ENCODE data around the gene CD74. TPM values are rescaled to one million over a fixed set of nuclear protein-coding genes. Genes with fewer than 3 reads are reported as not detected.

The CD74 gene
- polyA plus RNA-seq, 4 donors, result 226 to 343 (median 316) TPM

DNA sequence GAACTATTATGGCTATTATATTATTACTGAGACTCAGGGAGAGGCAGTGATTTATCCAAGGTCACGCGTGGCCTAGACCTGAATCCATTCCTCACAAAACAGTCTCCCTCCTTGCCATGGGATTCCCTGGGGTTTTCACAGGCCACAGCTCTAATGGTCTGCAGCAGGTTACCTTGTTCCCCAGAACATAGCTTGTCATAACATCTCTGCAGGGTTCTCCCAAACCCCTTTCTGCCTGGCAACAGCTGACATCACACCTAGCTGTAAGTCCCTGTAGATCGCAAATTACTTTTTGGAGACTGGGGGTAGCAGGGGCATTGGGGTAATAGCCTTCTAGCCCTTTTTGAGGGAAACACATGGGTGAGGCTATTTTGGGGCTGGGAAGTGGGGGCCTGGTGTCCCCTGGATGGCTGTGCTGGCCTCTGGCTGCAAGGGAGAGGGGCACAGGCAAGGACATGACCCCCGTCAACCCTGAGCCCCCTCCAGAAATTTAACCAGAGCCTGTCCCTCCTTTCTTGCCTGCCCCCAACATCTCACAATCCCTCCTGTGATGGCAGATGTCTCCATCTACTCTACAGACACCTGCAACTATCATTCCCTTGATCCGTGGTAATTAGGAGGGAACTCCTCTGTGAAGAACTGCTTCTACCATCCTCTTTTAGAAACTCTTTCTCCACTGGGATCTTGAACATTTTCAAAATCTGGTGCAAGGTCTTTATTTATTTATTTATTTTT lies 1.3 kb downstream of the CD74 start:
- no peak for DNase-seq (ENCODE audit: low read depth in 4 of 4, low spot score in 2 of 4)

DNA sequence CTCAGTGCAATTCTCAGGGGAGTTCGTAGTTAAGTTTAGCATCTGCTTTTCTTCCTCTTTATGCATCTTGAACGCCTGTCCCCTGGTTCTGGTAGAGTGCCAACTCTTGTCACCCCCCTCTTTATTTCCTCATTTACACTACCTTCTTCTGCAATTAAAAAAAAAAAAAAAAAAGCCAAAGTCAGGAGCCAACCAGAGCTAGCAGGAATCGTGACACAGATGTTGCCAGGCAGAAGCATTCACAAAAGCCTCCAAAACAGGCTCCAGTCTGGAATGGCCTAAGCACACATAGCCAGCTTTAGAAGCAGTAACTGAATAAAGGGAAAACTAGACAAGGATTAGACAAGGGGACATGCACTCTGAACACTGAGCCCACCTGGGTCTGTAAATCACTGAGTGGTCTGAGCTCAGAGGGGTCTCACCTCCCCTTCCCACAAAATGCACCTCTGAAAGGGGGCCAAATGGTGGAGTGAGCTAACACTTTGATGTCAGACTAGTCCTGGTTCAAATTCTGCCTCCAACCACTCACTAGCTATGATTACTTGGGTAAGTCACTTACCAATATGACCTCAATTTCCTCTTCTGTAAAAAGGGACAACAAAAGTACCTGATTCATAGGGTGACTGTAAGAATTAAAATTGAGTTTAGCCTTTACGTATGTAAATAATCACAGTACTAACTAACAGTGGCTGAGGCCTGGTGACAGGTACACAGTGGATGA lies 2.0 kb downstream of the CD74 start:
- DNase-seq (ENCODE audit: low read depth in 4 of 4, low spot score in 2 of 4), result peak in 3 of 4 donors; percentile 37 to 81 (median 60)

DNA sequence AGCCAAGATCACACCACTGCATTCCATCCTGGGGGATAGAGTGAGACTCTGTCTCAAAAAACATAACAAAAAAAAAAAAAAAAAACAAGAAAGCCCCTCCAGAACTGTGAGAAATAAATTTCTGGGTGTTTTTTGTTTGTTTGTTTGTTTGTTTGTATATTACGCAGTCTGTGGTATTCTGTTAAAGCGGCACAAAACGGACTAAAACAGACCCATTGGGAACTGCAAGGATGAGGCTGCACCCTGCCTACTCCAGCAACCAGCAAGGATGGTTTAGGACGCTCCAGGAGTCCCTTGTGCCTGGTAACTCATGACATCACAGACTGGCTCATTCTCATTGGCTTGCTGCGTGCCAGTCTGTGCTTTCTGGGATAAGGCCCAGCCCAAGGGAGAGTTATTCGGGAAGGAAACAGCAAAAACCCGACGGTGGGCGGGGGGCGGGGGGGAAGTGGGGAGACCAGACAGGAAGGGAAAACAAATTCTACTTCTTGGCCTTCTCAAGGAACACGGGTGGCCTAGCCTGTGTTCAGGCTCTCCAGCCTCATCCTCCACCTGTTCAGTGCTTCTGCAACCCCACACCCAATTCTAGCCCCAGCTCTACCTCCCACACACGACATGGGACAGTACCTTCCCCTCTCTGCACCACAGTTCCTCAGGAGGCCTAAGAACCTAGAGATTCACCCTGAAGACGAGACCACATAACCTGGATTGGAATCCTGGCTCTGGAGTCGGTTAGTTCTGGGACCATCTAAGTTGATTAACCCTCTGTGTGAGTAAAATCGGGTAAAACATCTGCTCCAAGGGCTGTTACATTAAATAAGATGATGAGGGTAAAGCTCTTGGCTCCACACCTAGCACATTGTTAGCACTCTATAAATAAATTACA lies 2.8 kb downstream of the CD74 start:
- peak in 3 of 4 donors; percentile 59 to 84 (median 76) for DNase-seq (ENCODE audit: low read depth in 4 of 4, low spot score in 2 of 4)

DNA sequence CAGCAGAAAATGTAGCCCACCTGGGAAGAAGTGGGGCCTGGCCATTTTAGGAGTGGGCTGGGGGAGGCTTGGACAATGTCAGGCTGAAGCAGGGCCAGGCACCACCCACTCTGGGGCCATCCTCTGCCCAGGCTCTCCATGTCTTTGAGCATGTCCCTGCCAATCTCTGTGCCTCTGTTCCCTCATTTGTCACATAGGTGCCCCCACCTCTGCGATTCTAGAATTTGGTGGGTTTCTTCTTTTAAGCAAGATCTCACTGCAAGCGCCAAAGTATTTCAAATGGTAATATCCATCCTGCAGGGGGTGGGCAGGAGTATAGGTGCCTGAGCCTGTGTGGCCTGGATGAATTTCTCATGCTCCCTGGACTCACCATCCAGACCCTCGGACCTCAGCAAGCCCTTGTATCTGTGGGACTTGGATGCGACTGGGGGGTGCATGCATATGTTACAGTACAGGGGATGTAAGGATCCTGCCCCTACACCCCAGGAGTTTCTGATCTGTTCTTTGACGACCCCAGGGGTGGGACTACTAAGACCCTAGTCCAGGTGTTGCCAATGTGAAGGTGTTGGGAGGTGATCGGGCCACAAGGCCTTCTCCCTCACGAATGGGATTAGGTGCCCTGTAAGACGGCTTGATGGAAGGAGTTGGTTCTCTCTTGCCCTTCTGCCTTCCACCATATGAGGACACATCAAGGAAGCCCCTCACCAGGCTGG lies 4.3 kb downstream of the CD74 start:
- no peak for DNase-seq (ENCODE audit: low read depth in 4 of 4, low spot score in 2 of 4)

DNA sequence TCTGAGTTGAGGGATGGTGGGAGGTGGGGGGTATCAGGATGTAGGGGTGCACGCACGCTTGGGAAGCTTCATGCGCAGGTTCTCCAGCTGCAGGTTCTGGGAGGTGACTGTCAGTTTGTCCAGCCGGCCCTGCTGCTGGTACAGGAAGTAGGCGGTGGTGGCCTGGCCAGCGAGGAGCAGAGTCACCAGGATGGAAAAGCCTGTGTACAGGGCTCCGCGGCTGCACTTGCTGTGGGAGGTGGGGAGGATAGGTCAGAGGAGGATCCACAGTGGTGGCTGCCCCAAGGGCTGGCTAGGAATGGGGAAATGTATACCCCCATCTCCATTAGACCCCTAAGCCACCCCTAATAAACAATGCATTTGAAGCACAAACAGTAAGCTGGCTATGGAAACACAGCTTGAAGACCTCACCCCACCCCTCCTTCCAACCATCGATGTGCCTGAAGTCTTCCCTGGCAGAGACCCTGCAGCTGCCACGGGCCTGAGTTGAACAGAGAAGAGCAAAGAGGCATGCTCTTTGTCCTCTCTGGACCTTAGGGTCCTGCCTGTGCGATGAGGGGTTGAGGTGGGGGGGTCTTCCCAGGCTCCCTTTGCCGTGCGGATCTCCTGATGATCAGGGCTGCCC lies 5.5 kb downstream of the CD74 start:
- DNase-seq (ENCODE audit: low read depth in 4 of 4, low spot score in 2 of 4), result no peak

DNA sequence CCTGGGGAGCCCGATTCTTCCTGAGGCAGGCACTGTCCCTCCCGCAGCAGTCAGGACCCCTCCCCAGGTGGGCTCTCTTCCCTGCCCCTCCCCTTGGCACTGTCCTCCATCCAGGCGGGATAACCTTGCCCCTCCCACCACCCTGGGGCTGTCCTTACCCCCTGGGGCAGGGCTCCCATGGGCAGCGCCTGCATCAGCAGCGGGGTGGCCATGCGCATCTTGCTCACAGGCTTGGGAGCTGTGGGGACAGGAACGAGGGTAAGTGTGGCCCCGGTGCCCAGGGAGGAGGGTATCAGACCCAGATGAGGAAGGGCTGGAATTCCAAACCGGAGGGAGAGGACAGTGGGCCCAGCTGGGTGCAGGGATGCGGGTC lies 6.0 kb downstream of the CD74 start:
- DNase-seq (ENCODE audit: low read depth in 4 of 4, low spot score in 2 of 4), result no peak

DNA sequence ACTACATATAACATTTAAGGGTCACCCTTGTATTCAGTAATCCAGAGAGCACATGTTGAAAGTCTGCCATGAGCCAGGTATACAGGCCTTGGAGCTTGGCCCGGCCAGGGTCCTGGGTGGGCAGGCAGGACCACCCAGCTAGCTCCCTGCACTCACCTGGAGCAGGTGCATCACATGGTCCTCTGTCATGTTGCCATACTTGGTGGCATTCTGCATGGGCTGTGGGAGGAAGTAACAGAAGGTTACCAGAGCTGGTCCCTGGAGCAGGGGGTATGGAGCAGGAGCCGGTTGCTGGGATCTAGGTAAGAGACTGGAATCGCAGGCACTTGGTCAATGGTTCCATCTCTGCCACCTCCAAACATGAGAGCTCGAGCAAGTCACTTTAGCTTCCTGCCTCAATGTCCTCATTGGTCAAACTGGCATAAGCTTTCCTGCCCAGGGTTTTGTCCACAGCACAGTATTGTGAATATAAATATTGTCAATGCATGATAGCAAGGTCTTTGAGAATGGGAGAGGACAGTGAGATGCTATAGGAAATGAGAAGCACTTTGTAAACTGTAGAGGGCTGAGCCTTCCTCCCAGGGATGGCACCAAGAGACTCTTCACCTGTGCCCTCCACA lies 6.5 kb downstream of the CD74 start:
- no peak for DNase-seq (ENCODE audit: low read depth in 4 of 4, low spot score in 2 of 4)

DNA sequence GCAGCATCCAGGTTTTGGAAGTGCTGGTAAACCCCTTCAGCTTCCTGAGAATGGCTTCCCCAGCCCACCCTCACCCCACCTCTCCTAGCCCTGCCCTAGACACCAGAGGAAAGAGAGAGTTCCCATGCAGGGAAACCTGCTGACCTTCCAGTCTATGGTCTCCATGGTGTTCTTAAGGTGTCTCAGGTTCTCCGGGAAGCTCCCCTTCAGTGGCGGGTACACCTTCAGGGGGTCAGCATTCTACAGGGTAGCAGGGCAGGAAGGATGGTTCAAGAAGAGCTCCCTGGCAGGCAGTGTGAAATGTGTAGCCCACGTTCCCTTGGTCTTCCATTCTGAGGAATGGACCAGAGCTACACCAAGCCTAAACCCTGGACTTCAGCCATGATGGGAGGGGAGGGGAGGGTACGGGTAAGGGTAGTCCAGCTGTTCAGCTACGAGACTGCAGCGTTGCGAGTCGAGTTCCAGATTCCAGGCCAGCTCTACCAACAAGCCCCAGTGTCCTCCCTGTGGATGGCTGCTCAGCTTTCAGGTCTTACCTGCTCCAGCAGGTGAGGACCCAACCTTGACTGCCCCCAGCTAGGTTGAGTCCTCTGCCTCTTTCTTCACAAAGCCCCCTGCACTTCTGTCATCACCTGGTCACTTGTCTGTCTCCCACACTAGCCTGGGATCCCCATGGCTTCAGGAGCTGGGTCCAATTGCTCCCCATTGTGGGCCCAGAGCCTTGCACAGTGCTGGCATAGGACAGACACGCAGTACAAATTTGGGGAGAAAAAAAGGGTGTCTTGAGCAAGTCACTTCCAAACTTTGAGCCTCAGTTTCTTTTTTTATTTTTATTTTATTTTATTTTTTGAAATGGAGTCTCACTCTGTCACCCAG lies 7.5 kb downstream of the CD74 start:
- DNase-seq (ENCODE audit: low read depth in 4 of 4, low spot score in 2 of 4), result no peak

DNA sequence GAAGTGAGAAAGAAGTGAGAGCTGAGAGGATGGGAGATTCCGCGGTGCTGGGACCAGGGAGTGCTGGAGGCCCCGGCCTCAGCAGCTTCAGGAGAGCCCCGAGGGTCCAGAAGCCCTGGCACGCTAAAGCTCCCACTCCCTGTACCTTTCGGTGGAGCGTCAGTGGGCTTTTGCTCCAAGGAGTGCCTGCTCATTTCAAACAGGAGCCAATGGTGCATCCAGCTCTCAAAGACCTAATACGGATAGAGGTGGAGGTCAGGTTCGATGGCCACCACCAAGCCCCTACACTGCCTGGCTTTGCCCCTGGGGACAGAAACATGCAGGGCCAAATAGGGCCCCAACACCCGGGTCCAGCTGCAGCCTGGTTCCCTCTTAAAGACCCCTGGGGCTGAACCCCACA lies 8.2 kb downstream of the CD74 start:
- DNase-seq (ENCODE audit: low read depth in 4 of 4, low spot score in 2 of 4), result no peak

DNA sequence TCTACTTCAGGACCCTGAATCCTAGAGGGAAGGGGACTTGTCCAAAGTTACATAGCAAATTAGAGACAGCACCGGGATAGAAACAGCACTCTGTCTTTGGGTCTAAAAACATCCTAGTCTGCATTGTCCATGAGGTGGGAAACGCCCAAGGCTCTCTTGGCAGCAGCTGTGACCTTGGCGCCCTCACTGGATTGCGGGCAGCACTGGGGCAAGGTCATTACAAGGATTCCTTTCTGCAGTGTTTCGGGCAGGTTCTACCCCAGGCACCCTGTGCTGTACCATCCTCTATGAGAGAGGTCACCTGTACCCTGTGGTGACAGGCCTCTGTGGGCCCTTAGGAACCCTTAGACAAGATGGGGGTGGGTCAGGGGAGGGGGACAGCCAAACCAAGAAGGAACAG lies 8.6 kb downstream of the CD74 start:
- no peak for DNase-seq (ENCODE audit: low read depth in 4 of 4, low spot score in 2 of 4)

DNA sequence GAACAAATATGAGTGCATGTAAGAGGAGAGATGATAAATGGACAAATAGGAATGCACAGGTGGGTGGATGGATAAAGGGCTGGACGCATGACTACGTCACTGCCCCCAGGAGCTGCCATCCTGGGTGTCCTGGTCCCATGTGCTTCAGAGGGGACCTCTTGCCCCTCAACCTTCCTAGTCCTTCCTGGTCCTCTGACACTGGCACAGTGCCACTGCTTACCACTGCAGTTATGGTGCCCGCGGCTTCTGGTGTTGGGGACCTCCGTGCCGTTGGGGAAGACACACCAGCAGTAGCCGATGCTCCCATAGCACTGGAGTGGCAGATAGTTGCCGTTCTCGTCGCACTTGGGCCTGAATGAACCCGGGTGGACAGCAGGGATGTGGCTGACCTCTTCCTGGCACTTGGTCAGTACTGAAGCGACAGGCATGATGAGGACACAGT lies 9.8 kb downstream of the CD74 start:
- DNase-seq (ENCODE audit: low read depth in 4 of 4, low spot score in 2 of 4), result no peak

DNA sequence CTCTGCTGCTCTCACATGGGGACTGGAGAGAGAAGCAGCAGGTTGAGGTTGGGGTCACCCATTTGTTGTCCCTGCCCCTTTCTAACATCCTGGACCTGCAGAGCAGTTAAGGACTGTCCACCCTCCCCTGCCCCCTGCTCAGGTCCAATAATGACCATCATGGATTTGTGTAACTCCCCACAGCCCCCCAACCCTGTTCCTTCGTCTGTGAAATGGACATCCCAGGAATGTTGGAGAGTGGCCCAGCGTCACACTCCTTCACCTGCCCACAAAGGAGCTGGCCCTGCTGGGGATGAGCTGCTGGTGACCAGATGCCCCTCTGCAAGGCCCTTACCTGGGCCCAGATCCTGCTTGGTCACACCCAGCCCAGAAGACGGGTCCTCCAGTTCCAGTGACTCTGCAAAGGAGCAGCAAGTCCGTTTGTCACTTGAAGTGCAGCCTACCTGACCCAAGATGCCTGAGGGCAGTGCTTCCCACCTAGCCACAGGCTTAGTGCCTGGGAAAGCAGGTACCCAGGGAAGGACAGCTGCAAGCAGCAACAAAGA lies 10.4 kb downstream of the CD74 start:
- DNase-seq (ENCODE audit: low read depth in 4 of 4, low spot score in 2 of 4), result no peak

DNA sequence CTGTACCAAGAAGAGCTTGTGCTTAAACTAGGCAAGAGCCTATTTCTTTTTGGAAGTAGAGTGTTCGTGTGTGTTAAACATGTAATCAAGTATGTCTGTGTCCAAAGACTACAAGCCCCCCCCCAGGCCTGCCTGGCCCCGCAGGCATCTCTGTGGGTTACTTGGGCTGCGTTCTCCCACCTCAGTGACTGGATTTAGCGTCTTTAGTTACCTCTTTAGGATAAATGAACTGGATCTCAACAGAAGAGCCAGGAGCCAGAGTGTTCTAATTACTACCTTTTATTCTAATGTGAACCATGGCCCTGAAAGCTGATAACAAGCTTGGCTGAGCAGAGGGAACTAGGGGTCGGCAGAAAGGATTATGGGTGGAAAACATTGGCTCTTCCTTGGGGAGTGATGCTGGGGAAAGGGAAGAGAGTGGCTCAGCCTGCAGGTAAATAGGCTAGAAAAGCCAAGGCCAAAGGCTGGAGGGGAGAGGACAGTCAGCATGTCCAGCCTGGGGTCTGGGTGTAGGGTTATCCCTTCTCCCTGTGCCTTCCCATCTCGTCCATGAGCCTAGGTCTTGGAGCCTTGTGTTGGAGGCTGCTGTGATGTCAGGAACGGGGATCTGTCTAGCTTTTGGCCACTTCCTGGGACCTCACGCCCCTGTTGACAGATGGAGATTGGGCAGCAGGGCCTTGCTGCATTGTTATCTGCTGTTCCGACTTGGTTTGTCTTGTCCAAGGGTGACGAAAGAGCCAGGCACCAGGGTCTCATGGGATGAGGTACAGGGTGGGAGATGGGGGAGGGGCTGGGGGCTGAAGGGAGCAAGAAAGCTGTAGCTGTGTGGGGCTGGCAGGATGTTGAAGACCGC lies 11.1 kb downstream of the CD74 start:
- no peak for DNase-seq (ENCODE audit: low read depth in 4 of 4, low spot score in 2 of 4)

DNA sequence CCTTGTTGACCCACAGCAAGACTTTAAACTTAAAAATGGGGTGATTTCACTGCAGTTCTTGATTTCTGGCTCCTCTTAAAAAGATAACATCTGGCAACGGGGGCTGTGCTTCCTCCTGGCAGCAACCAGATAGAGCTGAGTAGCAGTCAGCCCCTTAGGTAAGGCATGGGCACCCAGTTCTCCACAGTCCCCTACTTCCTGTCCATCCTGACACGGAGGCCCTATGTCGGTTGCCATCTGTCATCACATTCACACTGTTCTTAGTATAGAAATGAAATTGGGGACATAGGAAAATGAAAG lies 11.7 kb downstream of the CD74 start:
- DNase-seq (ENCODE audit: low read depth in 4 of 4, low spot score in 2 of 4), result no peak

DNA sequence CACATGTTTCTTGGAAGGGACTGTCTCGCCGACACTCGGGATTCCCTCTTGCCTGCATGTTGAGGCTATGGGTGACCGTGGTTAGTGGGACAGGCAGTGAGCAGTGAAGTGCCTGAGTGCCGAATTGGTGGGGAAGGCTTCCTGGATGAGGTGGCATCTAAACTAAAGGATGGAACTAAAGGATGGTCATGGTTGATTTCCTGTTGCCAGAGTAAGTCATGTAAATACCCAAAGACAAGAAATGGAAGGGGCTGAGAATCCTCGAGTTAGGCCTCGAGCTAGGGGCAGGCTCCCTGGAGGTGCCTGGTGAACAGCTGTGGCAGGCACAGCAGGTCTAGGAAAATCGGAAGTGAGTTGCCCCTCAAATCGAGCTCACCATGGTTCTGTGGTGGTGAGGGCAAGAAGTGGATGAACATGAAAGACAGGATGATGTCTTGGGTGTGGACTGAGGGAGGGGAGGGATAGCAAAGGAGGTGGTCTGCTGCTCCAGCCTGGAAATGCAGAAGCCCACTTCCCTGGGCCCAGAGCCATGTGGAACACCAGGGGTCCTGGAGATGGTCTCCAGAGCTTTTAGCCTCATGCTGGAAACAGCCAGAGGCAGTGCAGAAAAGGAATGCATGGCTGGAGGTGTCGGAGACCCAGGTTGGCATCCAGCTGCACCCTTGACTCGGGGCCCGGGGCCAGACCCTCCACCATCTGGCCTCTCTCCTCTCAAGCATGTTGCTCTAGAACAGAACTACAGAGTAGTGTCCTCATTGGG lies 12.2 kb downstream of the CD74 start:
- DNase-seq (ENCODE audit: low read depth in 4 of 4, low spot score in 2 of 4), result no peak

DNA sequence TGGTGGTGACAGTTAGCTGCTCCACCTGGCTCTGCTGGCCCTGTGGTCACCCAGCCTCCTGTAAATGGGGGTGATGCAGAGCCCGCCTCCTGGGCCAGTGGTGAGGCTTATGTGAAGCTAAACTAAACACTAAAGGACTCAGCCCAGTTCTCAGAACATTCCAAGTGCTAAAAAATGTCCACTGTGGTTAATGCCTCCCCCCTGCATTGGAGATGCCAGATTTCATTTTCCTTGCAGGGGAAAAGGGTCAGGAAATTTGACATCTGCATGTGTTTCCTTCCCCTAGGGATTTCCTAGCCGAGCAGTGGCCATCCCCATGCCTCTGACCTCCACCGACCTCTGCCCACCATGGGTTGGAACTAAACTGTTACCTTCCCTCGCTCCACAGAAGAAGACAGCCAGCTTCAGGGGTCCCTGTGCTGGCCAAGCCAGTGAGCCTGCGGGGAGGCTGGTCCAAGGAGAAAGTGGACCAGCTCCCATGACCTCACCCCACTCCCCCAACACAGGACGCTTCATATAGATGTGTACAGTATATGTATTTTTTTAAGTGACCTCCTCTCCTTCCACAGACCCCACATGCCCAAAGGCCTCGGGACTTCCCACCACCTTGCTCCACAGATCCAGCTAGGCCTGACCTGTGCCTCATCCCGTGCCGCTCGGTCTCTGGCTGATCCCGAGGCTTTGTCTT lies 13.0 kb downstream of the CD74 start:
- DNase-seq (ENCODE audit: low read depth in 4 of 4, low spot score in 2 of 4), result no peak
